Nephron (organoid): Measurements from ENCODE around the gene LUC7L2.
A peak's percentile ranks its signal among the peaks of the same experiment; 100 is the strongest.
"Not testable (repeated sequence)": the region's sequence is repeated elsewhere in the genome, so short reads cannot be mapped to it uniquely, and the experiment has no call there.

Experiments
- H3K27ac Mint-ChIP-seq, 3 experiments: 2 replicates each; pipeline ENCODE4 v1.8.0; 2020; ENCODE audit warnings: mixed read lengths in 3 of 3, mild to moderate bottlenecking in 2 of 3, moderate library complexity in 1 of 3
- H3K27me3 Mint-ChIP-seq: 2 replicates; pipeline ENCODE4 v1.8.0; 2021; ENCODE audit warnings: low read depth, mild to moderate bottlenecking, moderate library complexity, mixed read lengths
- H3K36me3 Mint-ChIP-seq: 2 replicates; pipeline ENCODE4 v1.8.0; 2020; ENCODE audit warnings: low read depth, mixed read lengths
- H3K4me1 Mint-ChIP-seq: 2 replicates; pipeline ENCODE4 v1.8.0; 2020; ENCODE audit warnings: mixed read lengths
- H3K4me3 Mint-ChIP-seq, 3 experiments: 2 replicates each; pipeline ENCODE4 v1.8.0; 2020; ENCODE audit warnings: mild to moderate bottlenecking in 3 of 3, mixed read lengths in 3 of 3, moderate library complexity in 2 of 3
- H3K9me3 Mint-ChIP-seq: 2 replicates; pipeline ENCODE4 v1.8.0; 2020; ENCODE audit warnings: mixed read lengths
- CTCF ChIP-seq, 3 experiments: fragments of 200-600 bp; sonication (generic); IDR thresholded peaks; one replicate each; pipeline ENCODE4 v1.5.0; 2021; ENCODE audit warnings: antibody characterized with exemption in 3 of 3; ENCODE audit not compliant: unreplicated experiment in 3 of 3

Gene LUC7L2

DNA sequence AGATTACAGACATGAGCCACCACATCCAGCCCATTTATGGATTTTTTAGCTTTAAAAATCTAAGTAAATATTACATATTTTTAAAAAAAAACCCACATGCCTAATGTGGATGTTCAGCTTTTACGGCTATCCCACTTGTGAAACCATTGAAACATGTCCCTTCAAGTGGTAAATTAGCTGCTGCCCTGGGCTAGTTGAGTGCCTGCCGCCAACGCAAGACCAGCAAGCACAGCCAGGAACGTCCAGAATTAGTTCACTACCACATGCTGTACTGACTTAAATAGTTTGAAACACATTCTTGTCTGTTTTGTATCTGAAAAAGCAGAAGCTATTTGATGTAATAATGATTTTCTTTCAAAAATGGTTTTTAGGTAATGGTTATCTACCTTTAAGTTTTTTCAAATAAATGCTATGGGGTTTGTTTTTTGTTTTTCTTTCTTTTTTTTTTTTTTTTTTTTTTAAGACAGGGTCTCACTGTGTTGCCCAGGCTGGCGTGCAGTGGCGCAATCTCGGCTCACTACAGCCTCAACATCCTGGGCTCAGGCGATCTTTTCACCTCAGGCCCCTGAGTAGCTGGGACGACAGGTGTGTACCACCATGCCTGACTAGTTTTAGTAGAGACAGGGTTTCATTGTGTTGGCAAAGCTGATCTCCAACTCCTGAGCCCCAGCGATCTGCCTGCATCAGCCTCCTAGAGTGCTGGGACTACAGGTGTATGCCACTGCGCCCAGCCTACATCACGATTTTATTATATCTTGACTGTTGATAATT is 66.7 kb downstream of the LUC7L2 start:
- Mint-ChIP-seq H3K9me3 (no peaks in the 10 kb centered on the region), H3K4me1 (peaks cover 9% of the 10 kb centered on the region), H3K27ac (peak overlapping the region in 1 of 3 experiments; percentile 63), H3K4me3 (no peak overlapping the region), H3K36me3 (peaks cover 44% of the 10 kb centered on the region), H3K27me3 (no peaks in the 10 kb centered on the region)
- TF ChIP-seq CTCF (IDR thresholded peaks at IDR 0.05; ENCODE audit: unreplicated experiment in 3 of 3) = no peak

GRCh38 chr7:139427029-139427420 is 67.3 kb downstream of the LUC7L2 start:
- Mint-ChIP-seq H3K4me3 (no peak overlapping the region), H3K27ac (peak overlapping the region in 1 of 3 experiments; percentile 63), H3K9me3 (no peaks in the 10 kb centered on the region), H3K27me3 (no peaks in the 10 kb centered on the region), H3K36me3 (peaks cover 41% of the 10 kb centered on the region), H3K4me1 (peaks cover 13% of the 10 kb centered on the region)
- TF ChIP-seq CTCF (IDR thresholded peaks at IDR 0.05; ENCODE audit: unreplicated experiment in 3 of 3) = no peak

DNA sequence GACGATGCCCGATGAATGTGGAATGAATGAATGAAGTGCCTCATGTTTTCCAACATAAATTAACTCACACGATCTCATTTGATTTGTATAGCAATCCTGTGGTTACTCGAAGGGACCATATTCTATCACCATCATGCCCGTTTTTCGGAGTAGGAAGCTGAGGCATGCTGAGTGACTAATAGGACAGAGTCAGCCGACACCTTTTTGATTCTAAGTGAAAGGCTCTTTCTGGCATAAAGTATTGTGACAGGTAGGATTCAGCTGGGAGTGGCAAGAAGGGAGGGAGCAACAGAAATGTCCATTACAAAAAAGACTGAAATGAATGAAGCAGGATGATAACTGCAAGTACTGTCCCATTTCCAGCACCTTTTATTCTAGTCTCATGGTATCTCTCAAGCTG is 68.1 kb downstream of the LUC7L2 start:
- Mint-ChIP-seq H3K27me3 (no peaks in the 10 kb centered on the region), H3K4me1 (peaks cover 15% of the 10 kb centered on the region), H3K36me3 (peaks cover 36% of the 10 kb centered on the region), H3K4me3 (no peak overlapping the region), H3K9me3 (no peaks in the 10 kb centered on the region), H3K27ac (no peak overlapping the region)
- TF ChIP-seq CTCF (IDR thresholded peaks at IDR 0.05; ENCODE audit: unreplicated experiment in 3 of 3) = no peak

- Mint-ChIP-seq H3K36me3 (peaks cover 34% of the 10 kb centered on the region), H3K4me1 (peaks cover 27% of the 10 kb centered on the region)
- not testable (repeated sequence) for H3K9me3 Mint-ChIP-seq, H3K4me3 Mint-ChIP-seq, H3K27ac Mint-ChIP-seq, H3K27me3 Mint-ChIP-seq
Observed at GRCh38 chr7:139429735-139430134, 70.0 kb downstream of the LUC7L2 start.

GRCh38 chr7:139430443-139430842 is 70.7 kb downstream of the LUC7L2 start:
- Mint-ChIP-seq H3K27me3 (no peaks in the 10 kb centered on the region), H3K9me3 (no peaks in the 10 kb centered on the region), H3K27ac (peak overlapping the region in 2 of 3 experiments; percentile 6 to 32), H3K4me1 (peaks cover 28% of the 10 kb centered on the region), H3K4me3 (no peak overlapping the region), H3K36me3 (peaks cover 30% of the 10 kb centered on the region)
- no peak for TF ChIP-seq CTCF (IDR thresholded peaks at IDR 0.05; ENCODE audit: unreplicated experiment in 3 of 3)

DNA sequence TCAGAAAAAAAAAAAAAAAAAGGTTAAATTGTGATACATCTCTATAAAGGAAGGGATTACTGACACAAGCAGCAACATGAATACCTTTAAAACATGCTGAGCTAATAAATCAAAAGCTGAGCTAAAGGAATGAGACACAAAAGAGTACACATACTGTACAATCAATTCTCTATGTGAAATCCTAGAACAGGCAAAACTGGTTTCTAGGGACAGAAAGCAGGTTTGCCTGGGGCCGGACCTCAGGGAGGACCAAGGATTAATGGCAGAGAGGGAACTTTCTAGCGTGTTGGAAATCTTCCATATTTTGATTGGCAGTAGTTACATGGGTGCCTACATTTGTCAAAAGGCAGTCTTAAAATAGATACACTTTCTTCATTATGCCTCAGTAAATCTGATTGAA is 71.3 kb downstream of the LUC7L2 start:
- TF ChIP-seq CTCF (IDR thresholded peaks at IDR 0.05; ENCODE audit: unreplicated experiment in 3 of 3) = no peak
- H3K27me3 Mint-ChIP-seq = no peaks in the 10 kb centered on the region
- peak overlapping the region; percentile 14 to 51 (median 21) for H3K27ac Mint-ChIP-seq
- H3K9me3 Mint-ChIP-seq = no peaks in the 10 kb centered on the region
- H3K4me3 Mint-ChIP-seq = no peak overlapping the region
- H3K36me3 Mint-ChIP-seq = peaks cover 30% of the 10 kb centered on the region
- H3K4me1 Mint-ChIP-seq = peaks cover 31% of the 10 kb centered on the region
